HEK293T (cell line): ENCODE measurements around the gene COL19A1.

ENCODE experiments used
- ARNT ChIP-seq: fragments of 450-650 bp; IDR thresholded peaks from 2 replicates; pipeline ENCODE4 v1.6.1; 2017; ENCODE audit warnings: mild to moderate bottlenecking
- BHLHE40 ChIP-seq: fragments of 450-650 bp; IDR thresholded peaks from 2 replicates; pipeline ENCODE4 v1.6.1; 2016; ENCODE audit warnings: mild to moderate bottlenecking, moderate library complexity, borderline replicate concordance
- ELF4 ChIP-seq: fragments of 450-650 bp; IDR thresholded peaks from 2 replicates; pipeline ENCODE4 v1.6.1; 2017; ENCODE audit warnings: antibody characterized with exemption
- FOXA1 ChIP-seq: fragments of 450-650 bp; IDR thresholded peaks from 2 replicates; pipeline ENCODE4 v1.6.1; 2016; ENCODE audit warnings: mild to moderate bottlenecking
- FOXK2 ChIP-seq: fragments of 450-650 bp; IDR thresholded peaks from 2 replicates; pipeline ENCODE4 v1.6.1; 2016; ENCODE audit warnings: mild to moderate bottlenecking
- FOXM1 ChIP-seq: fragments of 450-650 bp; IDR thresholded peaks from 2 replicates; pipeline ENCODE4 v1.6.1; 2017; ENCODE audit warnings: mild to moderate bottlenecking, borderline replicate concordance
- HDGF ChIP-seq: fragments of 450-650 bp; IDR thresholded peaks from 2 replicates; pipeline ENCODE4 v1.6.1; 2017; ENCODE audit warnings: antibody characterized with exemption, borderline replicate concordance
- LEF1 ChIP-seq: fragments of 450-650 bp; IDR thresholded peaks from 2 replicates; pipeline ENCODE4 v1.6.1; 2017; ENCODE audit warnings: mild to moderate bottlenecking, borderline replicate concordance
- PKNOX1 ChIP-seq: fragments of 450-650 bp; IDR thresholded peaks from 2 replicates; pipeline ENCODE4 v1.6.1; 2016
- SP1 ChIP-seq: fragments of 450-650 bp; IDR thresholded peaks from 2 replicates; pipeline ENCODE4 v1.6.1; 2017
- SUZ12 ChIP-seq: fragments of 450-650 bp; IDR thresholded peaks from 2 replicates; pipeline ENCODE4 v1.6.1; 2016; ENCODE audit warnings: mild to moderate bottlenecking
- TARDBP ChIP-seq: fragments of 450-650 bp; IDR thresholded peaks from 2 replicates; pipeline ENCODE4 v1.6.1; 2016
- ZNF384 ChIP-seq: fragments of 450-650 bp; IDR thresholded peaks from 2 replicates; pipeline ENCODE4 v1.6.1; 2016

GRCh38 chr6:69900869-69901268, 34.5 kb downstream of the COL19A1 start:
- no peak for TF ChIP-seq BHLHE40
- TF ChIP-seq HDGF, result no peak
- no peak for TF ChIP-seq ELF4
- TF ChIP-seq FOXM1, result no peak
- no peak for TF ChIP-seq SUZ12
- no peak for TF ChIP-seq SP1
- TF ChIP-seq FOXA1, result no peak
- no peak for TF ChIP-seq FOXK2
- no peak for TF ChIP-seq ARNT
- TF ChIP-seq ZNF384, result no peak
- no peak for TF ChIP-seq PKNOX1
- no peak for TF ChIP-seq TARDBP
- no peak for TF ChIP-seq LEF1
